K562 (cell line): ENCODE data around the gene SLC17A9. TPM values are rescaled to one million over a fixed set of nuclear protein-coding genes. Genes with fewer than 3 reads are reported as not detected.

Experiments
- ATAC-seq: fragments of 200-7000 bp; cut with Tn5 transposase; 3 replicates; pipeline ENCODE4 v1.9.1; 2020; ENCODE audit warnings: moderate library complexity
- BruUV-seq: library from RNA; stranded (reverse); fragments of 400-500 nt; replicated peaks from 2 replicates; lab custom pipeline; 2021; lab: Mats Ljungman, UMichigan
- CTCF ChIA-PET: fragments of 300-600 bp; formaldehyde crosslinking; extraction: SDS; loops from one replicate; lab custom pipeline; 2021; ENCODE audit warnings: low intra/inter-chr PET ratio; lab: Yijun Ruan, JAX
- POLR2A ChIA-PET: fragments of 300-600, 350-650 bp; sonication (Branson Sonifier 250); formaldehyde crosslinking; extraction: SDS; loops from one replicate; lab custom pipeline; 2021; ENCODE audit warnings: antibody characterized with exemption, inconsistent platforms; lab: Yijun Ruan, JAX
- DNase-seq, 4 experiments: peaks; one replicate each; pipeline versions ENCODE4 v3.0.0 to v3.0.0-alpha.2; 2011 to 2018; ENCODE audit warnings: low spot score in 3 of 4, mixed read lengths in 3 of 4; ENCODE audit errors: extremely low read depth in 1 of 4
- FAIRE-seq: peaks from 2 replicates; lab custom pipeline; 2011; peaks lifted over from hg19 to GRCh38; lab: Jason Lieb, UNC
- H2AFZ ChIP-seq: 2 replicates; pipeline ENCODE4 v1.6.0; 2011; ENCODE audit warnings: low read depth, low read length, control low read depth, inconsistent platforms
- H3K27ac ChIP-seq: fragments of 200-600 bp; 3 replicates; pipeline ENCODE4 v1.8.0; 2011; ENCODE audit warnings: low read depth, mild to moderate bottlenecking, control low read depth, inconsistent platforms, low read length, moderate library complexity, mixed read lengths; ENCODE audit errors: extremely low read depth
- H3K27me3 ChIP-seq, 2 experiments: fragments of 300-600 bp in 1 of 2; 2 replicates in 1 of 2; 3 replicates in 1 of 2; pipeline versions ENCODE4 v1.6.0 to v1.8.0; 2011; ENCODE audit warnings: inconsistent platforms in 2 of 2, low read length in 2 of 2, mild to moderate bottlenecking in 1 of 2, mixed read lengths in 1 of 2, moderate library complexity in 1 of 2; ENCODE audit not compliant: control insufficient read depth in 2 of 2, insufficient read depth in 2 of 2
- H3K36me3 ChIP-seq: fragments of 300-600 bp; 3 replicates; pipeline ENCODE4 v1.8.0; 2011; ENCODE audit warnings: mild to moderate bottlenecking, low read length, inconsistent platforms; ENCODE audit not compliant: control insufficient read depth, insufficient read depth
- H3K4me1 ChIP-seq, 2 experiments: fragments of 200-600 bp in 1 of 2; replicated peaks in 1 of 2; 2 replicates in 1 of 2; 3 replicates in 1 of 2; pipeline versions ENCODE4 v1.5.1 to v1.8.0; 2011; ENCODE audit warnings: inconsistent platforms in 2 of 2, low read length in 2 of 2, mild to moderate bottlenecking in 1 of 2, mixed read lengths in 1 of 2, moderate library complexity in 1 of 2; ENCODE audit not compliant: control insufficient read depth in 2 of 2, insufficient read depth in 2 of 2
- H3K4me2 ChIP-seq: 2 replicates; pipeline ENCODE4 v1.6.1; 2011; ENCODE audit warnings: low read length, control low read depth, inconsistent platforms, mixed read lengths; ENCODE audit not compliant: insufficient read depth
- H3K4me3 ChIP-seq: fragments of 200-600 bp; sonication (generic), shearing (Covaris generic); 2 replicates; pipeline ENCODE4 v1.5.1; 2016; ENCODE audit warnings: control low read depth, inconsistent platforms
- H3K79me2 ChIP-seq: fragments of 200-600 bp; 3 replicates; pipeline ENCODE4 v1.8.0; 2011; ENCODE audit warnings: low read length, inconsistent platforms; ENCODE audit not compliant: control insufficient read depth, insufficient read depth
- H3K9ac ChIP-seq, 2 experiments: 2 replicates each; pipeline versions ENCODE4 v1.6.0 to v1.6.1; 2011; ENCODE audit warnings: low read depth in 2 of 2, low read length in 2 of 2, control low read depth in 1 of 2, inconsistent platforms in 1 of 2, mild to moderate bottlenecking in 1 of 2, mixed read lengths in 1 of 2; ENCODE audit not compliant: insufficient read depth in 1 of 2
- H3K9me1 ChIP-seq: one replicate; pipeline ENCODE4 v1.6.0; 2011; ENCODE audit warnings: inconsistent platforms, mild to moderate bottlenecking, low read length, moderate library complexity; ENCODE audit not compliant: control insufficient read depth, insufficient read depth
- H3K9me3 ChIP-seq: replicated peaks from 2 replicates; pipeline ENCODE4 v1.5.1; 2011; ENCODE audit warnings: low read depth, low read length, inconsistent platforms; ENCODE audit not compliant: control insufficient read depth, insufficient read depth
- H4K20me1 ChIP-seq: replicated peaks from 2 replicates; pipeline ENCODE4 v1.6.1; 2011; ENCODE audit warnings: low read length, inconsistent platforms, mixed read lengths; ENCODE audit not compliant: control insufficient read depth, insufficient read depth
- CBX8 ChIP-seq: fragments of 200-600 bp; sonication (generic); IDR thresholded peaks from 2 replicates; pipeline ENCODE4 v1.6.1; 2012; ENCODE audit warnings: borderline replicate concordance, mixed run types, low read depth, mild to moderate bottlenecking, moderate library complexity, mixed read lengths, low read length, control low read depth, inconsistent platforms; ENCODE audit not compliant: poor library complexity, severe bottlenecking; ENCODE audit errors: extremely low read depth
- POLR2B ChIP-seq: fragments of 450-650 bp; IDR thresholded peaks from 2 replicates; pipeline ENCODE4 v1.6.1; 2018; ENCODE audit warnings: low read depth; ENCODE audit not compliant: partially characterized antibody
- PTRF ChIP-seq: fragments of 450-650 bp; IDR thresholded peaks from 2 replicates; pipeline ENCODE4 v1.6.1; 2016; ENCODE audit warnings: mild to moderate bottlenecking, missing genetic modification characterization, missing compliant biosample characterization
- RAD21 ChIP-seq, 2 experiments: fragments of 250-450 bp in 1 of 2; fragments of 450-650 bp in 1 of 2; sonication (Bioruptor Pico) in 1 of 2; formaldehyde crosslinking in 1 of 2; IDR thresholded peaks in 1 of 2; conservative IDR thresholded peaks in 1 of 2; 2 replicates each; pipeline versions ENCODE4 v1.4.0 to v1.8.0; 2020 to 2022; ENCODE audit warnings: mild to moderate bottlenecking in 2 of 2, moderate library complexity in 1 of 2
- SAFB ChIP-seq: fragments of 200-400 bp; formaldehyde crosslinking; IDR thresholded peaks from 2 replicates; pipeline ENCODE4 v1.6.1; 2017; ENCODE audit warnings: low read depth, low read length, borderline replicate concordance
- ZFX ChIP-seq: sonication (generic); formaldehyde crosslinking; IDR thresholded peaks from 2 replicates; pipeline ENCODE4 v1.8.0; 2022; ENCODE audit warnings: mild to moderate bottlenecking, missing genetic modification reagents, moderate library complexity
- ZNF263 ChIP-seq: sonication (generic); formaldehyde crosslinking; IDR thresholded peaks from 2 replicates; pipeline ENCODE4 v1.8.0; 2022; ENCODE audit warnings: mild to moderate bottlenecking, missing genetic modification reagents, borderline replicate concordance
- ZNF696 ChIP-seq: fragments of 250-450 bp; sonication (Bioruptor Pico); conservative IDR thresholded peaks from 2 replicates; pipeline ENCODE4 v1.4.0; 2020; ENCODE audit warnings: mild to moderate bottlenecking, moderate library complexity
- WGBS: fragments of 100-300 bp; shearing (Covaris generic); methylation state at CpG from one replicate; pipeline ENCODE4 v1.1.6; 2016; ENCODE audit warnings: low coverage, mixed read lengths; ENCODE audit not compliant: insufficient coverage; ENCODE audit errors: missing lambda C conversion rate; 5-methylcytosine and 5-hydroxymethylcytosine counted together
- in situ Hi-C: fragments of 300-500 bp; cut with MboI; formaldehyde crosslinking; loops from 4 replicates; pipeline ENCODE4 v1.15.0; 2018; ENCODE audit warnings: inconsistent platforms, mixed read lengths
- intact Hi-C: fragments of 100-400 bp; cut with micrococcal nuclease; formaldehyde crosslinking; loops from 2 replicates; pipeline ENCODE4 v1.14.2; 2022
- polyA plus RNA-seq, 8 experiments: library from polyadenylated mRNA; depleted of rRNA in 4 of 8; stranded (reverse) in 5 of 8; unstranded in 3 of 8; fragments of >200 nt; fragmentation: Nextera tagmentation in 2 of 8; fragmentation: Illumina TruSeq in 1 of 8; extraction: Ambion mirVana in 2 of 8; extraction: Trizol in 1 of 8; gene quantifications; 2 replicates each; pipeline versions ENCODE4 v1.2.1 to v1.2.3, GENCODE V29; 2011 to 2014; ENCODE audit warnings: inconsistent platforms in 1 of 8, missing spikeins in 1 of 8
- total RNA-seq, 7 experiments: library from RNA; depleted of rRNA in 6 of 7; stranded (reverse); fragments of >200 nt in 6 of 7; fragmentation: Illumina TruSeq in 2 of 7; extraction: Trizol in 2 of 7; gene quantifications; 2 replicates each; pipeline versions ENCODE4 v1.2.1 to v1.2.3, GENCODE V29; 2011 to 2021; ENCODE audit warnings: low replicate concordance in 1 of 7
- TF ChIP-seq, protein P1 (sequence below): fragments of 250-450 bp; sonication (Bioruptor Pico); IDR thresholded peaks from 2 replicates; pipeline ENCODE4 v1.5.0; 2021; ENCODE audit warnings: mild to moderate bottlenecking, borderline replicate concordance
- TF ChIP-seq, protein P2 (sequence below), 2 experiments: fragments of 200-800 bp in 1 of 2; sonication (Bioruptor generic) in 1 of 2; sonication (generic) in 1 of 2; formaldehyde crosslinking in 1 of 2; IDR thresholded peaks in 1 of 2; conservative IDR thresholded peaks in 1 of 2; 2 replicates each; pipeline versions ENCODE4 v1.5.0 to v1.6.1; 2016 to 2020; ENCODE audit warnings: missing compliant biosample characterization in 1 of 2, missing genetic modification characterization in 1 of 2, missing genetic modification reagents in 1 of 2
- TF ChIP-seq, protein P3 (sequence below): fragments of 250-450 bp; sonication (Bioruptor Pico); IDR thresholded peaks from 2 replicates; pipeline ENCODE4 v1.8.0; 2022; ENCODE audit warnings: moderate library complexity, mild to moderate bottlenecking, inconsistent platforms
- TF ChIP-seq, protein P4 (sequence below): fragments of 450-650 bp; formaldehyde crosslinking; conservative IDR thresholded peaks from 2 replicates; pipeline ENCODE4 v1.4.0; 2022; ENCODE audit warnings: mild to moderate bottlenecking, missing genetic modification characterization

SLC17A9 gene
- total and polyA plus RNA-seq, 9 of the 15 experiments (the other 6 are each of a cell fraction or from before 2014, with no cell fraction given): 0.04 to 0.31 TPM; not detected in 7

DNA sequence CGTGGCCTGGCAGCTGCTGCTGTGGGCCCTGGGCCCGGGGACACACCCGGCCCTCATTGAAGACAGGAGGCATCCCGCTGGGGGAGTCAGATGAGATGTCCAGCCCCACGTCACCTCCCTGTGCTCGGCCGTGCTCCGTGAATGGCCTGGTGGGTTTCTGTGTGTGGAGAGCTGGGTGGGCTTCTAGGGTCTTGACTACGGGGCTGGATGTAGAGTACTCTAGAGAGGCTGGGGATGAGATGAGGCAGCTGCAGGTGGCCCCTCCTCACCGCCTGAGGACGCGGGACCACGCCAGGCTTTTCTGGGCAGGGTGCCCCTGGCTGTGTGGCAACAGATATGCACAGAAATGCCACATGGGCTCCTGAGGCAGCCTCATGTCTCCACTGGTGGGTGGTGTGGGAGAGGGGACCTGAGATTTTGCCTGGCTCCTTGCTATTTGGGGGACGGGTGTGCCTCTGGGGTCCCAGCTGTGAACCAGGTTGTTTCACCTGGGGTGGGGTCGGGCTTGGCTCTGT, 62.7 kb downstream of the SLC17A9 start (continued):
- TF ChIP-seq CBX8 (no peak), ZFX (CRISPR knock-in tag) (no peak)
- TF ChIP-seq, protein P1, sequence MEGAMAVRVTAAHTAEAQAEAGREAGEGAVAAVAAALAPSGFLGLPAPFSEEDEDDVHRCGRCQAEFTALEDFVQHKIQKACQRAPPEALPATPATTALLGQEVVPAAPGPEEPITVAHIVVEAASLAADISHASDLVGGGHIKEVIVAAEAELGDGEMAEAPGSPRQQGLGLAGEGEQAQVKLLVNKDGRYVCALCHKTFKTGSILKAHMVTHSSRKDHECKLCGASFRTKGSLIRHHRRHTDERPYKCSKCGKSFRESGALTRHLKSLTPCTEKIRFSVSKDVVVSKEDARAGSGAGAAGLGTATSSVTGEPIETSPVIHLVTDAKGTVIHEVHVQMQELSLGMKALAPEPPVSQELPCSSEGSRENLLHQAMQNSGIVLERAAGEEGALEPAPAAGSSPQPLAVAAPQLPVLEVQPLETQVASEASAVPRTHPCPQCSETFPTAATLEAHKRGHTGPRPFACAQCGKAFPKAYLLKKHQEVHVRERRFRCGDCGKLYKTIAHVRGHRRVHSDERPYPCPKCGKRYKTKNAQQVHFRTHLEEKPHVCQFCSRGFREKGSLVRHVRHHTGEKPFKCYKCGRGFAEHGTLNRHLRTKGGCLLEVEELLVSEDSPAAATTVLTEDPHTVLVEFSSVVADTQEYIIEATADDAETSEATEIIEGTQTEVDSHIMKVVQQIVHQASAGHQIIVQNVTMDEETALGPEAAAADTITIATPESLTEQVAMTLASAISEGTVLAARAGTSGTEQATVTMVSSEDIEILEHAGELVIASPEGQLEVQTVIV: no peak

DNA sequence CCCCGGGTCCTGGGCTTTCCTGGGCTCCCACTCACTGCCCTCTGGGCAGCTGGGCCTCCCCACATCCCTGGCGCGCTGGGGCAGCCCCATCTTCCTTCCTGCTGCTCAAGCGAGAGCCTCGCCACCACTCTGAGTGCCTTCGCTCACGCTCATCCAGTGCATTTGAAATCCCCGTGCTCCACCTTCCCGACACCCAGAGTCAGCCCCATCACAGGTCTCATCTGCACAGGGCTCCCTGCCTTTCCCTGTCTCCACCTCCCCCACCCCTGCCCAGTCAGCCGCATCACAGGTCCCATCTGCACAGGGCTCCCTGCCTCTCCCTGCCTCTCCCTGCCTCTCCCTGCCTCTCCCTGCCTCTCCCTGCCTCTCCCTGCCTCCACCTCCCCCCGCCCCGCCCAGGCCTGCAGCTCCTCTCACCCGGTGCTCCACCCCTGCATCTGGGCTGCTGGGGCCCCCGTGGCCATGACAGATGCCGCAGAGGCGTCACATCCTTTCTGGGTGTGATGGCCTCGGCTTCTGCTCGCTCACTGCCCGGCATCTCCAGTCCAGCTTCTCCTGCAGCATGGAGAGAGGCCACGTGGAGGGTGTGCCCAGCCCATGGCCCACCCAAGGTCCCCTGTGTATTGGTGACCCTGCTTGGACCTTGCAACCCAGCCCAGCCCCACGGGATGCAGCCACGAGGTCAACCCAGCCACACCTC, 63.3 kb downstream of the SLC17A9 start:
- no TSS peak for BruUV-seq
- Histone ChIP-seq H3K4me1 (peaks cover 0 to 15% of the 10 kb centered on the region in 2 experiments; a peak in 2 of 5 replicates), H3K9me1 (no peaks in the 10 kb centered on the region), H2AFZ (no peak overlapping the region), H3K9me3 (0 out of 2 replicates have a peak, but pooled peaks cover 3% of the 10 kb centered on the region), H3K4me3 (no peak overlapping the region), H4K20me1 (no peaks in the 10 kb centered on the region; the same call in none of the 2 replicates), H3K27ac (no peak overlapping the region), H3K4me2 (no peak overlapping the region), H3K36me3 (no peaks in the 10 kb centered on the region), H3K79me2 (no peaks in the 10 kb centered on the region), H3K9ac (no peak overlapping the region), H3K27me3 (peaks cover 67 to 71% of the 10 kb centered on the region in 2 experiments)
- ChIA-PET CTCF (no interaction called here), POLR2A (no interaction called here)
- FAIRE-seq (no peak), DNase-seq (no peak), ATAC-seq (no peak)
- WGBS: 8% methylated on average over 19 of the region's 22 CpGs
- TF ChIP-seq RAD21 (CRISPR knock-in tag; conservative IDR thresholded peaks at IDR 0.05 in 1 of 2, IDR thresholded peaks at IDR 0.05 in 1 of 2) (no peak), ZNF696 (CRISPR knock-in tag) (no peak), PTRF (tag) (no peak), POLR2B (no peak), ZNF263 (CRISPR knock-in tag) (peak; percentile 71), SAFB (no peak)
- TF ChIP-seq, protein P2, sequence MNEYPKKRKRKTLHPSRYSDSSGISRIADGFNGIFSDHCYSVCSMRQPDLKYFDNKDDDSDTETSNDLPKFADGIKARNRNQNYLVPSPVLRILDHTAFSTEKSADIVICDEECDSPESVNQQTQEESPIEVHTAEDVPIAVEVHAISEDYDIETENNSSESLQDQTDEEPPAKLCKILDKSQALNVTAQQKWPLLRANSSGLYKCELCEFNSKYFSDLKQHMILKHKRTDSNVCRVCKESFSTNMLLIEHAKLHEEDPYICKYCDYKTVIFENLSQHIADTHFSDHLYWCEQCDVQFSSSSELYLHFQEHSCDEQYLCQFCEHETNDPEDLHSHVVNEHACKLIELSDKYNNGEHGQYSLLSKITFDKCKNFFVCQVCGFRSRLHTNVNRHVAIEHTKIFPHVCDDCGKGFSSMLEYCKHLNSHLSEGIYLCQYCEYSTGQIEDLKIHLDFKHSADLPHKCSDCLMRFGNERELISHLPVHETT (CRISPR knock-in tag; conservative IDR thresholded peaks at IDR 0.05 in 1 of 2, IDR thresholded peaks at IDR 0.05 in 1 of 2): no peak
- TF ChIP-seq, protein P3, sequence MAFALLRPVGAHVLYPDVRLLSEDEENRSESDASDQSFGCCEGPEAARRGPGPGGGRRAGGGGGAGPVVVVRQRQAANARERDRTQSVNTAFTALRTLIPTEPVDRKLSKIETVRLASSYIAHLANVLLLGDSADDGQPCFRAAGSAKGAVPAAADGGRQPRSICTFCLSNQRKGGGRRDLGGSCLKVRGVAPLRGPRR (CRISPR knock-in tag): no peak
- TF ChIP-seq, protein P4, sequence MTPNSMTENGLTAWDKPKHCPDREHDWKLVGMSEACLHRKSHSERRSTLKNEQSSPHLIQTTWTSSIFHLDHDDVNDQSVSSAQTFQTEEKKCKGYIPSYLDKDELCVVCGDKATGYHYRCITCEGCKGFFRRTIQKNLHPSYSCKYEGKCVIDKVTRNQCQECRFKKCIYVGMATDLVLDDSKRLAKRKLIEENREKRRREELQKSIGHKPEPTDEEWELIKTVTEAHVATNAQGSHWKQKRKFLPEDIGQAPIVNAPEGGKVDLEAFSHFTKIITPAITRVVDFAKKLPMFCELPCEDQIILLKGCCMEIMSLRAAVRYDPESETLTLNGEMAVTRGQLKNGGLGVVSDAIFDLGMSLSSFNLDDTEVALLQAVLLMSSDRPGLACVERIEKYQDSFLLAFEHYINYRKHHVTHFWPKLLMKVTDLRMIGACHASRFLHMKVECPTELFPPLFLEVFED (CRISPR knock-in tag): no peak
- intact Hi-C loops: no loop called here
- in situ Hi-C loops: loop anchor here (10.0 kb wide), 1 partner anchor 191 kb away; no protein-coding TSS in a partner anchor
